MCF 10A (cell line): ENCODE measurements around the gene NOTO. TPM values are rescaled to one million over a fixed set of nuclear protein-coding genes. Genes with fewer than 3 reads are reported as not detected.

ENCODE experiments used
- BruUV-seq: library from RNA; stranded (reverse); fragments of 400-500 nt; replicated peaks from 2 replicates; lab custom pipeline; 2021; lab: Mats Ljungman, UMichigan
- CTCF ChIA-PET: fragments of 300-600 bp; sonication (Branson Sonifier 250); formaldehyde crosslinking; extraction: SDS; loops from one replicate; lab custom pipeline; 2021; ENCODE audit warnings: antibody characterized with exemption, inconsistent platforms; lab: Yijun Ruan, JAX
- POLR2A ChIA-PET: fragments of 300-600, 350-650 bp; sonication (Branson Sonifier 250); formaldehyde crosslinking; extraction: SDS; loops from one replicate; lab custom pipeline; 2020; ENCODE audit warnings: antibody characterized with exemption, inconsistent platforms; lab: Yijun Ruan, JAX
- DNase-seq: peaks from one replicate; pipeline ENCODE4 v3.0.0-alpha.2; 2018; ENCODE audit not compliant: unreplicated experiment
- H3K27ac Mint-ChIP-seq: one replicate; pipeline ENCODE4 v1.8.0; 2022; ENCODE audit warnings: mild to moderate bottlenecking, low read depth, mixed read lengths; ENCODE audit not compliant: unreplicated experiment
- H3K27me3 Mint-ChIP-seq: one replicate; pipeline ENCODE4 v1.8.0; 2022; ENCODE audit warnings: mixed read lengths; ENCODE audit not compliant: insufficient read depth, unreplicated experiment
- H3K36me3 Mint-ChIP-seq: one replicate; pipeline ENCODE4 v1.8.0; 2022; ENCODE audit warnings: mild to moderate bottlenecking, moderate library complexity, mixed read lengths; ENCODE audit not compliant: insufficient read depth, unreplicated experiment
- H3K4me1 Mint-ChIP-seq: one replicate; pipeline ENCODE4 v1.8.0; 2022; ENCODE audit warnings: mixed read lengths; ENCODE audit not compliant: insufficient read depth, unreplicated experiment
- H3K4me3 Mint-ChIP-seq: one replicate; pipeline ENCODE4 v1.8.0; 2022; ENCODE audit warnings: mild to moderate bottlenecking, moderate library complexity, mixed read lengths; ENCODE audit not compliant: unreplicated experiment
- H3K9me3 Mint-ChIP-seq: one replicate; pipeline ENCODE4 v1.8.0; 2022; ENCODE audit warnings: mixed read lengths; ENCODE audit not compliant: unreplicated experiment
- CTCF ChIP-seq: fragments of 200-600 bp; IDR thresholded peaks from one replicate; pipeline ENCODE4 v1.8.0; 2022; ENCODE audit warnings: antibody characterized with exemption, mild to moderate bottlenecking; ENCODE audit not compliant: unreplicated experiment
- intact Hi-C: fragments of 100-400 bp; cut with micrococcal nuclease; formaldehyde crosslinking; loops from 2 replicates; pipeline ENCODE4 v1.14.1; 2022
- total RNA-seq: library from RNA; stranded (reverse); gene quantifications from 2 replicates; pipeline ENCODE4 v1.2.3, GENCODE V29; 2022

The NOTO gene
- total RNA-seq, 1 experiment from 2014 or later, result not detected

DNA sequence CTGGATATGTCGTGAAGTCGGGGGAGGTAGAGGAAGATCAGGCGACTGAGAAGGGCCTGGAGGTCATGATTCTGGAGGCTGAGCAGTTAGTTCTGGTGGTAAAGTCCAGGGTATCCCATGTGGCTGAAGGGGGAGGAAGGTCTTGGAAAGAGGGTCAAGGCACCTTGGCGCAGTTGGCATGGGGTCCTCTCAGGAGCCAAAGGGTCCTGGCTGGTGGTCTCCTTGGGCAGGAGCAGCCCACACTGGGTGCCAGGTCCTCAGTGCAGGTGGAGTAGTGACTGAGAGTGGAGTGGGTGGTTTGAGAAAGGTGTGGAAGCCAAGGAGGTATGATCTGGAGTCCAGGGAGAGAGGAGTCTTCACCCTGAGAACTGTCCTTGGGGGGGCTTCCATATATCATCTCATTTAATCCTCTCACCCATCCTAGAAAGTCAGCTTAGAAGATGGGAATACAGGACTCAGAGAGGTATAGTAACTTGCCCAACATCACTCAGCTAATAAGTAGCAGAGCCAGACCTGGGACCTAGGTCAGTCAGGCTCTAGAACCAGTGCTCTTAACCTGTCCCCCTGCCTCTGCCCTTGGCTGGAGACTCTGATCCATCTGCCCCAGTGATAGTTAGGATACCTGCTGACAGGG lies 57.4 kb downstream of the NOTO start:
- no TSS peak for BruUV-seq

GRCh38 chr2:73260338-73260984 lies 58.1 kb downstream of the NOTO start:
- peak; percentile 68 for TF ChIP-seq CTCF
- no peaks in the 10 kb centered on the region for H3K27me3 Mint-ChIP-seq
- no peak overlapping the region for H3K27ac Mint-ChIP-seq
- H3K4me3 Mint-ChIP-seq, result no peak overlapping the region
- no peaks in the 10 kb centered on the region for H3K4me1 Mint-ChIP-seq
- ChIA-PET POLR2A (no interaction called here), CTCF (interaction anchor here (0.9 to 2.1 kb wide), 11 partner anchors 10 to 269 kb away, joined by 3 to 5 read pairs (median 3); no protein-coding TSS in a partner anchor)
- H3K36me3 Mint-ChIP-seq, result no peaks in the 10 kb centered on the region
- BruUV-seq, result no TSS peak
- no peaks in the 10 kb centered on the region for H3K9me3 Mint-ChIP-seq
- DNase-seq, result peak; percentile 64
- intact Hi-C loops, result loop anchor here (1.0 kb wide), 2 partner anchors 48 to 83 kb away; no protein-coding TSS in a partner anchor

More for the DNA sequence above, 57.4 kb downstream of the NOTO start:
- no peak overlapping the region for H3K27ac Mint-ChIP-seq
- H3K27me3 Mint-ChIP-seq, result no peaks in the 10 kb centered on the region
- POLR2A ChIA-PET, result no interaction called here
- intact Hi-C loops, result loop anchor here (1.0 kb wide), 2 partner anchors 48 to 83 kb away; no protein-coding TSS in a partner anchor
- no peak for TF ChIP-seq CTCF
- no peak overlapping the region for H3K4me3 Mint-ChIP-seq
- H3K36me3 Mint-ChIP-seq, result no peaks in the 10 kb centered on the region
- no peaks in the 10 kb centered on the region for H3K4me1 Mint-ChIP-seq
- no peak for DNase-seq
- CTCF ChIA-PET, result interaction anchor here (0.6 to 2.1 kb wide), 14 partner anchors 10 to 394 kb away, joined by 3 to 5 read pairs (median 3); partner anchors contain the start of gene PRADC1
- no peaks in the 10 kb centered on the region for H3K9me3 Mint-ChIP-seq

Other genes with a start within 250 kb of the NOTO start
- 6.0 and 8.0 TPM in 2 replicates for gene SFXN5, start 130.9 kb upstream of the NOTO start, total RNA-seq
- gene RAB11FIP5, start 89.6 kb upstream of the NOTO start, total RNA-seq, result 35.6 and 36.9 TPM in 2 replicates
- gene SMYD5, start 11.7 kb downstream of the NOTO start, total RNA-seq, result 26.5 and 34.4 TPM in 2 replicates
- 9.5 and 13.5 TPM in 2 replicates for gene PRADC1, start 30.7 kb downstream of the NOTO start, total RNA-seq
- gene CCT7, start 31.7 kb downstream of the NOTO start, total RNA-seq, result 468 and 495 TPM in 2 replicates
- gene FBXO41, start 81.9 kb downstream of the NOTO start, total RNA-seq, result 3.7 and 4.4 TPM in 2 replicates
- gene EGR4, start 91.0 kb downstream of the NOTO start, total RNA-seq, result 0.22 and 0.37 TPM in 2 replicates
- 8.3 and 9.3 TPM in 2 replicates for gene ALMS1, start 183.3 kb downstream of the NOTO start, total RNA-seq